IMR-90 (cell line): Measurements from ENCODE around the gene ZNF157.

Source experiments
- TF ChIP-seq, protein P1 (sequence below): conservative IDR thresholded peaks from 2 replicates; pipeline ENCODE4 v1.5.1; 2012; ENCODE audit warnings: mild to moderate bottlenecking, low read depth, low read length, improper control_type of control experiment
- TF ChIP-seq, protein P2 (sequence below): fragments of 150-350 bp; IDR thresholded peaks from 2 replicates; pipeline ENCODE4 v1.6.1; 2017; ENCODE audit warnings: mild to moderate bottlenecking, antibody characterized with exemption, low read length, low read depth

DNA sequence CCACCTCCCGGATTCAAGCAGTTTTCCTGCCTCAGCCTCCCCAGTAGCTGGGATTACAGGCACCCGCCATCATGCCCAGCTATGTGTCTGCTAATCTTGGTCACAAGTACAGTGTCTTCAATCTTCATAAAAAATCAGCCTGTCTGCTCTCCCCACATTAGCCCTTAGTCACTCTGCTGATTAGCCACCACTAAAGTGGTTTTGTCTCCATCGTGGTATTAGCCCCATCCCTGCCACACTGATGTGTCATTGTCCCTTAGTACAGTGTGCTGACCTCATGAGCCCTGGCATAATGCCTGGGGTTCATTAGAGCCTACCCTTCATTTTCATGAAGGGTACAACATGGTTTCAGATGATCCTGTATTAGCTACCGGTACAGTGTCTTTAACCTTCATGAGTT lies 49.9 kb downstream of the ZNF157 start:
- TF ChIP-seq, protein P1, sequence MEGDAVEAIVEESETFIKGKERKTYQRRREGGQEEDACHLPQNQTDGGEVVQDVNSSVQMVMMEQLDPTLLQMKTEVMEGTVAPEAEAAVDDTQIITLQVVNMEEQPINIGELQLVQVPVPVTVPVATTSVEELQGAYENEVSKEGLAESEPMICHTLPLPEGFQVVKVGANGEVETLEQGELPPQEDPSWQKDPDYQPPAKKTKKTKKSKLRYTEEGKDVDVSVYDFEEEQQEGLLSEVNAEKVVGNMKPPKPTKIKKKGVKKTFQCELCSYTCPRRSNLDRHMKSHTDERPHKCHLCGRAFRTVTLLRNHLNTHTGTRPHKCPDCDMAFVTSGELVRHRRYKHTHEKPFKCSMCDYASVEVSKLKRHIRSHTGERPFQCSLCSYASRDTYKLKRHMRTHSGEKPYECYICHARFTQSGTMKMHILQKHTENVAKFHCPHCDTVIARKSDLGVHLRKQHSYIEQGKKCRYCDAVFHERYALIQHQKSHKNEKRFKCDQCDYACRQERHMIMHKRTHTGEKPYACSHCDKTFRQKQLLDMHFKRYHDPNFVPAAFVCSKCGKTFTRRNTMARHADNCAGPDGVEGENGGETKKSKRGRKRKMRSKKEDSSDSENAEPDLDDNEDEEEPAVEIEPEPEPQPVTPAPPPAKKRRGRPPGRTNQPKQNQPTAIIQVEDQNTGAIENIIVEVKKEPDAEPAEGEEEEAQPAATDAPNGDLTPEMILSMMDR, result no peak
- TF ChIP-seq, protein P2, sequence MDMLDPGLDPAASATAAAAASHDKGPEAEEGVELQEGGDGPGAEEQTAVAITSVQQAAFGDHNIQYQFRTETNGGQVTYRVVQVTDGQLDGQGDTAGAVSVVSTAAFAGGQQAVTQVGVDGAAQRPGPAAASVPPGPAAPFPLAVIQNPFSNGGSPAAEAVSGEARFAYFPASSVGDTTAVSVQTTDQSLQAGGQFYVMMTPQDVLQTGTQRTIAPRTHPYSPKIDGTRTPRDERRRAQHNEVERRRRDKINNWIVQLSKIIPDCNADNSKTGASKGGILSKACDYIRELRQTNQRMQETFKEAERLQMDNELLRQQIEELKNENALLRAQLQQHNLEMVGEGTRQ, result no peak
